GM23338 (cell line): ENCODE results near the gene ZNF365. TPM values are rescaled to one million over a fixed set of nuclear protein-coding genes. Genes with fewer than 3 reads are reported as not detected.

ENCODE experiments used
- ATAC-seq: fragments of 200-7000 bp; cut with Tn5 transposase; 3 replicates; pipeline ENCODE4 v1.9.1; 2020
- DNase-seq: peaks from one replicate; pipeline ENCODE4 v3.0.0-alpha.2; 2015; ENCODE audit warnings: low spot score
- H2AFZ ChIP-seq: fragments of 200-600 bp; sonication (generic); 2 replicates; pipeline ENCODE4 v1.8.0; 2016; ENCODE audit warnings: antibody characterized with exemption, mild to moderate bottlenecking, moderate library complexity
- H3F3A ChIP-seq: fragments of 200-600 bp; sonication (generic); replicated peaks from 2 replicates; pipeline ENCODE4 v1.8.0; 2017; ENCODE audit warnings: antibody characterized with exemption, mixed run types, low read depth
- H3K27ac ChIP-seq: fragments of 200-600 bp; sonication (generic); 2 replicates; pipeline ENCODE4 v1.6.1; 2016; ENCODE audit warnings: low read depth
- H3K27me3 ChIP-seq: fragments of 200-600 bp; sonication (generic); 2 replicates; pipeline ENCODE4 v1.8.0; 2016; ENCODE audit warnings: mild to moderate bottlenecking, mixed run types, moderate library complexity; ENCODE audit not compliant: insufficient read depth
- H3K36me3 ChIP-seq: fragments of 200-600 bp; sonication (generic); 2 replicates; pipeline ENCODE4 v1.8.0; 2016; ENCODE audit warnings: mild to moderate bottlenecking; ENCODE audit not compliant: insufficient read depth
- H3K4me1 ChIP-seq: fragments of 200-600 bp; sonication (generic); 2 replicates; pipeline ENCODE4 v1.8.0; 2016; ENCODE audit warnings: mild to moderate bottlenecking, moderate library complexity; ENCODE audit not compliant: insufficient read depth
- H3K4me2 ChIP-seq: fragments of 200-600 bp; sonication (generic); 2 replicates; pipeline ENCODE4 v1.7.1; 2017; ENCODE audit warnings: mixed run types
- H3K4me3 ChIP-seq: fragments of 200-600 bp; sonication (generic); 2 replicates; pipeline ENCODE4 v1.6.1; 2016; ENCODE audit warnings: mixed run types
- H3K79me2 ChIP-seq: fragments of 200-600 bp; sonication (generic); replicated peaks from 2 replicates; pipeline ENCODE4 v1.8.0; 2017; ENCODE audit warnings: mild to moderate bottlenecking; ENCODE audit not compliant: insufficient read depth
- H3K9me2 ChIP-seq: fragments of 200-600 bp; sonication (generic); 2 replicates; pipeline ENCODE4 v1.8.0; 2017; ENCODE audit not compliant: insufficient read depth
- H4K20me1 ChIP-seq: fragments of 200-600 bp; sonication (generic); replicated peaks from 2 replicates; pipeline ENCODE4 v1.8.0; 2017; ENCODE audit warnings: mild to moderate bottlenecking; ENCODE audit not compliant: insufficient read depth
- H3K27ac Mint-ChIP-seq: 2 replicates; pipeline ENCODE4 v1.8.0; 2020; ENCODE audit warnings: inconsistent platforms, mild to moderate bottlenecking, moderate library complexity, mixed read lengths
- H3K27me3 Mint-ChIP-seq: 3 replicates; pipeline ENCODE4 v1.8.0; 2022; ENCODE audit warnings: low read depth, mild to moderate bottlenecking, moderate library complexity, mixed read lengths, inconsistent platforms; ENCODE audit not compliant: insufficient read depth, poor library complexity
- H3K36me3 Mint-ChIP-seq: 3 replicates; pipeline ENCODE4 v1.8.0; 2021; ENCODE audit warnings: low read depth, mild to moderate bottlenecking, inconsistent platforms, moderate library complexity, mixed read lengths
- H3K4me1 Mint-ChIP-seq: 3 replicates; pipeline ENCODE4 v1.8.0; 2020; ENCODE audit warnings: mild to moderate bottlenecking, inconsistent platforms, mixed read lengths
- H3K4me3 Mint-ChIP-seq: 3 replicates; pipeline ENCODE4 v1.8.0; 2021; ENCODE audit warnings: moderate library complexity, mild to moderate bottlenecking, inconsistent platforms, mixed read lengths
- H3K9me3 Mint-ChIP-seq: 3 replicates; pipeline ENCODE4 v1.8.0; 2020; ENCODE audit warnings: moderate library complexity, mild to moderate bottlenecking, inconsistent platforms, mixed read lengths
- CREB1 ChIP-seq: fragments of 250-450 bp; sonication (Bioruptor Pico); IDR thresholded peaks from 2 replicates; pipeline ENCODE4 v1.5.0; 2020; ENCODE audit warnings: low read depth, mild to moderate bottlenecking, moderate library complexity
- CTCF ChIP-seq, 2 experiments: fragments of 200-600 bp in 1 of 2; sonication (generic) in 1 of 2; conservative IDR thresholded peaks; 2 replicates each; pipeline versions ENCODE4 v1.5.1 to v1.6.1; 2016 to 2017; ENCODE audit warnings: antibody characterized with exemption in 2 of 2, low read depth in 2 of 2, mild to moderate bottlenecking in 2 of 2, moderate library complexity in 1 of 2
- ETS1 ChIP-seq: IDR thresholded peaks from 2 replicates; pipeline ENCODE4 v1.6.1; 2016; ENCODE audit warnings: antibody characterized with exemption
- EZH2 ChIP-seq: fragments of 200-600 bp; sonication (generic); IDR thresholded peaks from one replicate; pipeline ENCODE4 v1.8.0; 2017; ENCODE audit warnings: antibody characterized with exemption, mild to moderate bottlenecking, low read depth; ENCODE audit not compliant: unreplicated experiment
- JUNB ChIP-seq: IDR thresholded peaks from one replicate; pipeline ENCODE4 v1.6.1; 2016; ENCODE audit warnings: antibody characterized with exemption; ENCODE audit not compliant: unreplicated experiment
- POLR2AphosphoS5 ChIP-seq: IDR thresholded peaks from 2 replicates; pipeline ENCODE4 v1.6.1; 2016; ENCODE audit warnings: antibody characterized with exemption, low read depth
- STAT1 ChIP-seq: IDR thresholded peaks from one replicate; pipeline ENCODE4 v1.6.1; 2016; ENCODE audit warnings: antibody characterized with exemption; ENCODE audit not compliant: unreplicated experiment
- ZNF331 ChIP-seq: fragments of 250-450 bp; sonication (Bioruptor Pico); IDR thresholded peaks from 2 replicates; pipeline ENCODE4 v1.5.0; 2020; ENCODE audit warnings: low read depth, mild to moderate bottlenecking, moderate library complexity
- polyA plus RNA-seq: library from polyadenylated mRNA; unstranded; fragments of >200 nt; fragmentation: Nextera tagmentation; extraction: Ambion mirVana; gene quantifications from 2 replicates; pipeline ENCODE4 v1.2.1, GENCODE V29; 2016
- total RNA-seq: library from RNA; depleted of rRNA; stranded (reverse); fragments of >200 nt; shearing (Covaris generic); gene quantifications from 2 replicates; pipeline ENCODE4 v1.2.3, GENCODE V29; 2014
- TF ChIP-seq, protein P1 (sequence below): IDR thresholded peaks from one replicate; pipeline ENCODE4 v1.6.1; 2018; ENCODE audit warnings: antibody characterized with exemption; ENCODE audit not compliant: unreplicated experiment

ZNF365 gene
- total and polyA plus RNA-seq, 2 experiments from 2014 or later: 0.19 to 0.59 TPM

DNA sequence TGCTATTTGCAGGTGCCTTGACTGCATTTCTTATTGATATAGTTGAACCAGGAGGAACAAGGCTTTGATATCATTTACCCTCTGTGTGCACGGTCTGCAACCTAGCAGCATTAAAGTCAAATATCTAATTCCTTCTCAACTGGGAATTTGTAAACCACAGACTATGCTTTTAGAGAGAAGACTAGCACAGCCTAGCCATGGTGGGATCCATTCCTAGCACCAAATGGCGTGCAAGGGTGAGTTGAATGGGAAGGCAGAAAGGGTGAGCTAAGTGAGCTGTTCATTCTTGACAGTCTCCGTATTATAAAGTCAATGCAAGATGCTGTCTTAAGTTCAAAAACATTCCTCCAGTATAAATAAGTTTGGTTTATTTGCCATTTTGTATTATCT is 2.9 kb downstream of the ZNF365 start (continued):
- TF ChIP-seq, protein P1, sequence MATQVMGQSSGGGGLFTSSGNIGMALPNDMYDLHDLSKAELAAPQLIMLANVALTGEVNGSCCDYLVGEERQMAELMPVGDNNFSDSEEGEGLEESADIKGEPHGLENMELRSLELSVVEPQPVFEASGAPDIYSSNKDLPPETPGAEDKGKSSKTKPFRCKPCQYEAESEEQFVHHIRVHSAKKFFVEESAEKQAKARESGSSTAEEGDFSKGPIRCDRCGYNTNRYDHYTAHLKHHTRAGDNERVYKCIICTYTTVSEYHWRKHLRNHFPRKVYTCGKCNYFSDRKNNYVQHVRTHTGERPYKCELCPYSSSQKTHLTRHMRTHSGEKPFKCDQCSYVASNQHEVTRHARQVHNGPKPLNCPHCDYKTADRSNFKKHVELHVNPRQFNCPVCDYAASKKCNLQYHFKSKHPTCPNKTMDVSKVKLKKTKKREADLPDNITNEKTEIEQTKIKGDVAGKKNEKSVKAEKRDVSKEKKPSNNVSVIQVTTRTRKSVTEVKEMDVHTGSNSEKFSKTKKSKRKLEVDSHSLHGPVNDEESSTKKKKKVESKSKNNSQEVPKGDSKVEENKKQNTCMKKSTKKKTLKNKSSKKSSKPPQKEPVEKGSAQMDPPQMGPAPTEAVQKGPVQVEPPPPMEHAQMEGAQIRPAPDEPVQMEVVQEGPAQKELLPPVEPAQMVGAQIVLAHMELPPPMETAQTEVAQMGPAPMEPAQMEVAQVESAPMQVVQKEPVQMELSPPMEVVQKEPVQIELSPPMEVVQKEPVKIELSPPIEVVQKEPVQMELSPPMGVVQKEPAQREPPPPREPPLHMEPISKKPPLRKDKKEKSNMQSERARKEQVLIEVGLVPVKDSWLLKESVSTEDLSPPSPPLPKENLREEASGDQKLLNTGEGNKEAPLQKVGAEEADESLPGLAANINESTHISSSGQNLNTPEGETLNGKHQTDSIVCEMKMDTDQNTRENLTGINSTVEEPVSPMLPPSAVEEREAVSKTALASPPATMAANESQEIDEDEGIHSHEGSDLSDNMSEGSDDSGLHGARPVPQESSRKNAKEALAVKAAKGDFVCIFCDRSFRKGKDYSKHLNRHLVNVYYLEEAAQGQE: no peak
- TF ChIP-seq CREB1 (CRISPR knock-in tag) (no peak), JUNB (no peak), CTCF (conservative IDR thresholded peaks at IDR 0.05; ENCODE audit: low read depth in 2 of 2) (no peak), ETS1 (no peak), POLR2AphosphoS5 (no peak), EZH2 (no peak), STAT1 (no peak), ZNF331 (CRISPR knock-in tag) (no peak)

GRCh38 chr10:62377966-62378365 is 3.8 kb downstream of the ZNF365 start:
- Histone ChIP-seq H3K79me2 (no peaks in the 10 kb centered on the region), H3K4me3 (no peak overlapping the region), H3K27ac (no peak overlapping the region), H2AFZ (no peak overlapping the region), H3K36me3 (no peaks in the 10 kb centered on the region), H3K4me2 (no peak overlapping the region), H3K27me3 (peaks cover 26% of the 10 kb centered on the region), H4K20me1 (no peaks in the 10 kb centered on the region; the same call in 1 of the 2 replicates), H3K4me1 (peaks cover 8% of the 10 kb centered on the region), H3K9me2 (no peaks in the 10 kb centered on the region), H3F3A (no peaks in the 10 kb centered on the region)
- H3K36me3 Mint-ChIP-seq: no peaks in the 10 kb centered on the region
- H3K4me1 Mint-ChIP-seq: peaks cover 6% of the 10 kb centered on the region
- peaks cover 13% of the 10 kb centered on the region for H3K27me3 Mint-ChIP-seq
- DNase-seq (no peak), ATAC-seq (no peak)
- H3K9me3 Mint-ChIP-seq: no peaks in the 10 kb centered on the region
- no peak overlapping the region for H3K4me3 Mint-ChIP-seq
- H3K27ac Mint-ChIP-seq: no peak overlapping the region
- TF ChIP-seq CTCF (conservative IDR thresholded peaks at IDR 0.05; ENCODE audit: low read depth in 2 of 2) (no peak), CREB1 (CRISPR knock-in tag) (no peak), ETS1 (no peak)
